ENCODE data around the gene RAB3C.

GRCh38 chr5:58887311-58887710, 304.4 kb downstream of the RAB3C start:
- TF ChIP-seq CTCF (IDR thresholded peaks at IDR 0.05) (no peak), POLR2A (IDR thresholded peaks at IDR 0.05) (no peak)

Data from right lobe of liver (tissue), 4 donors.